HCT116 (cell line): ENCODE results near the gene LYPD3. TPM values are rescaled to one million over a fixed set of nuclear protein-coding genes. Genes with fewer than 3 reads are reported as not detected.

ENCODE experiments used
- ATAC-seq: fragments of 200-7000 bp; cut with Tn5 transposase; 2 replicates; pipeline ENCODE4 v1.9.1; 2020; ENCODE audit warnings: mild to moderate bottlenecking, moderate library complexity
- BruUV-seq: library from RNA; stranded (reverse); fragments of 400-500 nt; replicated peaks from 2 replicates; lab custom pipeline; 2021; lab: Mats Ljungman, UMichigan
- CTCF ChIA-PET: fragments of 300-600 bp; sonication (Branson Sonifier 250); formaldehyde crosslinking; loops from one replicate; lab custom pipeline; 2021; ENCODE audit warnings: antibody characterized with exemption; lab: Charles Lee
- POLR2A ChIA-PET: fragments of 300-600, 350-600 bp; sonication (Branson Sonifier 250); formaldehyde crosslinking; loops from one replicate; lab custom pipeline; 2021; ENCODE audit warnings: antibody characterized with exemption; lab: Charles Lee
- RAD21 ChIA-PET, 2 experiments: fragments of 300-600 bp; sonication (Branson Sonifier 250); formaldehyde crosslinking; loops; one replicate each; lab custom pipeline; 2023; ENCODE audit warnings: low total read pairs in 2 of 2; ENCODE audit not compliant: uncharacterized antibody in 2 of 2, unreplicated experiment in 2 of 2, low non-redundant PET in 1 of 2; lab: Charles Lee
- DNase-seq: peaks from one replicate; pipeline ENCODE4 v3.0.0-alpha.2; 2010; ENCODE audit warnings: low read depth, low spot score
- H2AFZ ChIP-seq: fragments of 200-600 bp; shearing (Covaris generic), sonication (generic); 2 replicates; pipeline ENCODE4 v1.6.1; 2017; ENCODE audit warnings: low read depth, mixed run types, mixed read lengths, antibody characterized with exemption, low read length; ENCODE audit not compliant: poor library complexity, severe bottlenecking
- H3K27ac ChIP-seq: 2 replicates; pipeline ENCODE4 v1.5.1; 2012; ENCODE audit warnings: low read depth, low read length
- H3K27me3 ChIP-seq: fragments of 200-600 bp; sonication (generic); 2 replicates; pipeline ENCODE4 v1.6.1; 2016; ENCODE audit warnings: mixed run types, low read length, mixed read lengths; ENCODE audit not compliant: insufficient read depth
- H3K36me3 ChIP-seq, 2 experiments: fragments of 200-500 bp in 1 of 2; fragments of 200-600 bp in 1 of 2; sonication (Bioruptor generic) in 1 of 2; sonication (generic) in 1 of 2; 2 replicates each; pipeline versions ENCODE4 v1.5.1 to v1.6.1; 2014 to 2016; ENCODE audit warnings: low read length in 2 of 2, inconsistent platforms in 1 of 2, mixed read lengths in 1 of 2, mixed run types in 1 of 2; ENCODE audit not compliant: insufficient read depth in 2 of 2, control insufficient read depth in 1 of 2
- H3K4me1 ChIP-seq, 2 experiments: fragments of 200-600 bp in 1 of 2; sonication (generic) in 1 of 2; 2 replicates each; pipeline versions ENCODE4 v1.5.1 to v1.6.1; 2012 to 2017; ENCODE audit warnings: low read length in 2 of 2, inconsistent platforms in 1 of 2, mild to moderate bottlenecking in 1 of 2, mixed read lengths in 1 of 2, mixed run types in 1 of 2, moderate library complexity in 1 of 2; ENCODE audit not compliant: insufficient read depth in 2 of 2, control insufficient read depth in 1 of 2
- H3K4me2 ChIP-seq: fragments of 200-600 bp; sonication (generic); 2 replicates; pipeline ENCODE4 v1.6.1; 2017; ENCODE audit warnings: mixed run types, low read length, mixed read lengths
- H3K4me3 ChIP-seq, 2 experiments: fragments of 200-600 bp in 1 of 2; sonication (generic) in 1 of 2; replicated peaks in 1 of 2; 2 replicates each; pipeline ENCODE4 v1.5.1; 2011 to 2016; ENCODE audit warnings: low read length in 2 of 2, control low read depth in 1 of 2, low read depth in 1 of 2, mild to moderate bottlenecking in 1 of 2, mixed read lengths in 1 of 2, mixed run types in 1 of 2
- H3K79me2 ChIP-seq: fragments of 200-600 bp; sonication (generic); 2 replicates; pipeline ENCODE4 v1.6.1; 2017; ENCODE audit warnings: mild to moderate bottlenecking, mixed run types, low read length, moderate library complexity, mixed read lengths; ENCODE audit not compliant: insufficient read depth
- H3K9ac ChIP-seq: fragments of 200-600 bp; sonication (generic); 2 replicates; pipeline ENCODE4 v1.6.1; 2016; ENCODE audit warnings: low read length, mixed read lengths
- H3K9me2 ChIP-seq: fragments of 200-600 bp; sonication (generic), shearing (Covaris generic); 2 replicates; pipeline ENCODE4 v1.6.1; 2017; ENCODE audit warnings: mixed run types, mild to moderate bottlenecking, moderate library complexity; ENCODE audit not compliant: insufficient read depth
- H3K9me3 ChIP-seq, 2 experiments: fragments of 200-500 bp in 1 of 2; fragments of 200-600 bp in 1 of 2; sonication (Bioruptor generic) in 1 of 2; sonication (generic) in 1 of 2; 2 replicates each; pipeline ENCODE4 v1.6.1; 2014 to 2017; ENCODE audit warnings: low read length in 2 of 2, mixed read lengths in 2 of 2, inconsistent platforms in 1 of 2, low read depth in 1 of 2, mild to moderate bottlenecking in 1 of 2, mixed run types in 1 of 2, moderate library complexity in 1 of 2; ENCODE audit not compliant: control insufficient read depth in 1 of 2, insufficient read depth in 1 of 2
- H4K20me1 ChIP-seq: fragments of 200-600 bp; sonication (generic), shearing (Covaris generic); 2 replicates; pipeline ENCODE4 v1.6.1; 2017; ENCODE audit warnings: mixed run types, mild to moderate bottlenecking, moderate library complexity; ENCODE audit not compliant: insufficient read depth
- CBX3 ChIP-seq: IDR thresholded peaks from 2 replicates; pipeline ENCODE4 v1.6.1; 2012; ENCODE audit warnings: low read depth
- CEBPB ChIP-seq: IDR thresholded peaks from 2 replicates; pipeline ENCODE4 v1.6.1; 2012; ENCODE audit warnings: low read depth
- EGR1 ChIP-seq: IDR thresholded peaks from 2 replicates; pipeline ENCODE4 v1.6.1; 2012; ENCODE audit warnings: low read depth
- ELF1 ChIP-seq: IDR thresholded peaks from 2 replicates; pipeline ENCODE4 v1.6.1; 2012; ENCODE audit warnings: low read depth, borderline replicate concordance
- EZH2 ChIP-seq: fragments of 200-600 bp; sonication (generic); IDR thresholded peaks from 2 replicates; pipeline ENCODE4 v1.6.1; 2017; ENCODE audit warnings: antibody characterized with exemption, mixed run types
- POLR2A ChIP-seq: IDR thresholded peaks from 2 replicates; pipeline ENCODE4 v1.7.0; 2011; ENCODE audit warnings: borderline replicate concordance; ENCODE audit not compliant: insufficient read depth, insufficient read length; ENCODE audit errors: extremely low read depth
- POLR2AphosphoS5 ChIP-seq: IDR thresholded peaks from 2 replicates; pipeline ENCODE4 v1.6.1; 2011; ENCODE audit warnings: mild to moderate bottlenecking, low read depth, low read length, moderate library complexity
- RAD21 ChIP-seq: IDR thresholded peaks from 2 replicates; pipeline ENCODE4 v1.6.1; 2012; ENCODE audit warnings: low read depth, mild to moderate bottlenecking
- SP1 ChIP-seq: IDR thresholded peaks from 2 replicates; pipeline ENCODE4 v1.6.1; 2012; ENCODE audit warnings: low read depth
- SRF ChIP-seq: IDR thresholded peaks from 2 replicates; pipeline ENCODE4 v1.6.1; 2012; ENCODE audit warnings: low read depth
- YY1 ChIP-seq: IDR thresholded peaks from 2 replicates; pipeline ENCODE4 v1.6.1; 2011; ENCODE audit warnings: low read length, low read depth, moderate library complexity, mild to moderate bottlenecking; ENCODE audit not compliant: insufficient replicate concordance; ENCODE audit errors: extremely low read depth
- ZFX ChIP-seq: fragments of 450-650 bp; IDR thresholded peaks from 2 replicates; pipeline ENCODE4 v1.6.1; 2017
- ZNF274 ChIP-seq: fragments of 200-500 bp; sonication (Bioruptor generic); IDR thresholded peaks from 2 replicates; pipeline ENCODE4 v1.6.1; 2014; ENCODE audit warnings: mild to moderate bottlenecking, low read depth, low read length, inconsistent platforms
- intact Hi-C: fragments of 100-400 bp; cut with micrococcal nuclease; formaldehyde crosslinking; loops from 2 replicates; pipeline ENCODE4 v1.10.0; 2022
- total RNA-seq: library from RNA; stranded (reverse); gene quantifications from one replicate; pipeline ENCODE4 v1.2.1, GENCODE V29; 2021; ENCODE audit not compliant: unreplicated experiment
- TF ChIP-seq, protein P1 (sequence below), 3 experiments: fragments of 200-600 bp in 1 of 3; sonication (generic) in 1 of 3; IDR thresholded peaks in 2 of 3; conservative IDR thresholded peaks in 1 of 3; 2 replicates each; pipeline ENCODE4 v1.5.1; 2012 to 2017; ENCODE audit warnings: low read depth in 2 of 3, low read length in 2 of 3, antibody characterized with exemption in 1 of 3, borderline replicate concordance in 1 of 3, control low read depth in 1 of 3, mild to moderate bottlenecking in 1 of 3, mixed read lengths in 1 of 3, mixed run types in 1 of 3, moderate library complexity in 1 of 3; ENCODE audit not compliant: insufficient read depth in 1 of 3
- TF ChIP-seq, protein P2 (sequence below): IDR thresholded peaks from 2 replicates; pipeline ENCODE4 v1.6.1; 2011; ENCODE audit warnings: mild to moderate bottlenecking, low read length, moderate library complexity; ENCODE audit not compliant: insufficient replicate concordance; ENCODE audit errors: extremely low read depth

LYPD3 gene
- total RNA-seq, 1 experiment from 2014 or later, result 3.6 TPM

GRCh38 chr19:43430142-43430710 lies 35.2 kb downstream of the LYPD3 start:
- H3K36me3 ChIP-seq, result no peaks in the 10 kb centered on the region
- H3K4me1 ChIP-seq, result peaks cover 7 to 25% of the 10 kb centered on the region in 2 experiments
- intact Hi-C loops, result loop anchor here (5.0 to 10.0 kb wide), 3 partner anchors 162 to 515 kb away; no protein-coding TSS in a partner anchor
- DNase-seq (no peak), ATAC-seq (no peak)
- ChIA-PET CTCF (interaction anchor here (0.8 to 1.1 kb wide), 3 partner anchors 17 to 89 kb away, joined by 3 read pairs; no protein-coding TSS in a partner anchor), RAD21 (no interaction called here), POLR2A (no interaction called here)
- H3K4me2 ChIP-seq, result 0 out of 2 replicates have a peak overlapping the region, but pooled peaks have one; percentile 7
- H3K9me2 ChIP-seq, result no peaks in the 10 kb centered on the region
- peak overlapping the region; percentile 63 for H2AFZ ChIP-seq
- no peak overlapping the region for H3K9ac ChIP-seq
- H3K4me3 ChIP-seq, result no peak overlapping the region
- no peaks in the 10 kb centered on the region for H3K9me3 ChIP-seq
- no peak overlapping the region for H3K27ac ChIP-seq
- no peaks in the 10 kb centered on the region for H3K79me2 ChIP-seq
- H4K20me1 ChIP-seq, result no peaks in the 10 kb centered on the region
- no peaks in the 10 kb centered on the region for H3K27me3 ChIP-seq
- TF ChIP-seq ZNF274 (no peak), SRF (no peak), ZFX (no peak), POLR2AphosphoS5 (no peak), POLR2A (no peak), CBX3 (no peak), EGR1 (no peak), SP1 (no peak), EZH2 (no peak), YY1 (no peak), ELF1 (no peak), CEBPB (no peak), RAD21 (peak; percentile 19; the same call in 1 of the 2 replicates)
- TF ChIP-seq, protein P1, sequence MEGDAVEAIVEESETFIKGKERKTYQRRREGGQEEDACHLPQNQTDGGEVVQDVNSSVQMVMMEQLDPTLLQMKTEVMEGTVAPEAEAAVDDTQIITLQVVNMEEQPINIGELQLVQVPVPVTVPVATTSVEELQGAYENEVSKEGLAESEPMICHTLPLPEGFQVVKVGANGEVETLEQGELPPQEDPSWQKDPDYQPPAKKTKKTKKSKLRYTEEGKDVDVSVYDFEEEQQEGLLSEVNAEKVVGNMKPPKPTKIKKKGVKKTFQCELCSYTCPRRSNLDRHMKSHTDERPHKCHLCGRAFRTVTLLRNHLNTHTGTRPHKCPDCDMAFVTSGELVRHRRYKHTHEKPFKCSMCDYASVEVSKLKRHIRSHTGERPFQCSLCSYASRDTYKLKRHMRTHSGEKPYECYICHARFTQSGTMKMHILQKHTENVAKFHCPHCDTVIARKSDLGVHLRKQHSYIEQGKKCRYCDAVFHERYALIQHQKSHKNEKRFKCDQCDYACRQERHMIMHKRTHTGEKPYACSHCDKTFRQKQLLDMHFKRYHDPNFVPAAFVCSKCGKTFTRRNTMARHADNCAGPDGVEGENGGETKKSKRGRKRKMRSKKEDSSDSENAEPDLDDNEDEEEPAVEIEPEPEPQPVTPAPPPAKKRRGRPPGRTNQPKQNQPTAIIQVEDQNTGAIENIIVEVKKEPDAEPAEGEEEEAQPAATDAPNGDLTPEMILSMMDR (IDR thresholded peaks at IDR 0.05 in 2 of 3, conservative IDR thresholded peaks at IDR 0.05 in 1 of 3; ENCODE audit: borderline replicate concordance in 1 of 3, insufficient read depth in 1 of 3, low read depth in 2 of 3, low read length in 2 of 3), result peak; percentile 11 to 43 (median 28); a peak in 3 of 6 replicates
- TF ChIP-seq, protein P2, sequence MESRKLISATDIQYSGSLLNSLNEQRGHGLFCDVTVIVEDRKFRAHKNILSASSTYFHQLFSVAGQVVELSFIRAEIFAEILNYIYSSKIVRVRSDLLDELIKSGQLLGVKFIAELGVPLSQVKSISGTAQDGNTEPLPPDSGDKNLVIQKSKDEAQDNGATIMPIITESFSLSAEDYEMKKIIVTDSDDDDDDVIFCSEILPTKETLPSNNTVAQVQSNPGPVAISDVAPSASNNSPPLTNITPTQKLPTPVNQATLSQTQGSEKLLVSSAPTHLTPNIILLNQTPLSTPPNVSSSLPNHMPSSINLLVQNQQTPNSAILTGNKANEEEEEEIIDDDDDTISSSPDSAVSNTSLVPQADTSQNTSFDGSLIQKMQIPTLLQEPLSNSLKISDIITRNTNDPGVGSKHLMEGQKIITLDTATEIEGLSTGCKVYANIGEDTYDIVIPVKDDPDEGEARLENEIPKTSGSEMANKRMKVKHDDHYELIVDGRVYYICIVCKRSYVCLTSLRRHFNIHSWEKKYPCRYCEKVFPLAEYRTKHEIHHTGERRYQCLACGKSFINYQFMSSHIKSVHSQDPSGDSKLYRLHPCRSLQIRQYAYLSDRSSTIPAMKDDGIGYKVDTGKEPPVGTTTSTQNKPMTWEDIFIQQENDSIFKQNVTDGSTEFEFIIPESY, result no peak
- BruUV-seq, result no TSS peak
